ENCODE measurements around the gene HDAC2.

HDAC2 gene

GRCh38 chr6:113907102-113907815, 63.7 kb downstream of the HDAC2 start:
- DNase-seq = no peak

GRCh38 chr6:113903666-113904330, 67.2 kb downstream of the HDAC2 start:
- DNase-seq = peak; percentile 35

- DNase-seq = no peak
These were observed 69.5 kb downstream of the HDAC2 start for GRCh38 chr6:113901482-113901881.

- no peak for DNase-seq
These were observed 76.0 kb downstream of the HDAC2 start for GRCh38 chr6:113894712-113895674.

GRCh38 chr6:113893866-113894265, 77.1 kb downstream of the HDAC2 start:
- DNase-seq = no peak

GRCh38 chr6:113893451-113893850, 77.5 kb downstream of the HDAC2 start:
- no peak for DNase-seq

GRCh38 chr6:113888956-113889630, 81.9 kb downstream of the HDAC2 start:
- DNase-seq = no peak

- DNase-seq = no peak
These were observed 82.5 kb downstream of the HDAC2 start for GRCh38 chr6:113888493-113888892.

GRCh38 chr6:113886512-113886911, 84.4 kb downstream of the HDAC2 start:
- DNase-seq = no peak

GRCh38 chr6:113884011-113884410, 86.9 kb downstream of the HDAC2 start:
- no peak for DNase-seq

All from NCI-H2029 (cell line).